Uterus (tissue), 4 donors: ENCODE measurements around the gene LRRC63. TPM values are rescaled to one million over a fixed set of nuclear protein-coding genes. Genes with fewer than 3 reads are reported as not detected.

ENCODE experiments used
- DNase-seq, 2 donors: peaks; one replicate each; pipeline ENCODE4 v3.0.0-alpha.2; 2019 to 2020
- H3K27ac ChIP-seq, 2 donors: fragments of 200-600 bp; sonication (generic); 1 replicate in 1 of 2; 2 replicates in 1 of 2; pipeline ENCODE4 v1.5.1; 2016 to 2018
- H3K27me3 ChIP-seq, 2 donors: fragments of 200-600 bp; sonication (generic); one replicate each; pipeline ENCODE4 v1.5.1; 2018 to 2019; ENCODE audit warnings: control low read depth in 1 of 2
- H3K36me3 ChIP-seq, 2 donors: fragments of 200-600 bp; sonication (generic); one replicate each; pipeline ENCODE4 v1.5.1; 2019; ENCODE audit warnings: control low read depth in 1 of 2
- H3K4me1 ChIP-seq, 2 donors: fragments of 200-600 bp; sonication (generic); one replicate each; pipeline ENCODE4 v1.5.1; 2018 to 2019; ENCODE audit warnings: control low read depth in 1 of 2
- H3K4me3 ChIP-seq, 2 donors: fragments of 200-600 bp; sonication (generic); 1 replicate in 1 of 2; 2 replicates in 1 of 2; pipeline ENCODE4 v1.5.1; 2018 to 2019; ENCODE audit warnings: mild to moderate bottlenecking in 1 of 2
- H3K9me3 ChIP-seq, 2 donors: fragments of 200-600 bp; sonication (generic); one replicate each; pipeline ENCODE4 v1.5.1; 2019; ENCODE audit warnings: control low read depth in 1 of 2
- CTCF ChIP-seq, 4 experiments: fragments of 200-600 bp in 2 of 4; fragments of 450-650 bp in 2 of 4; sonication (generic) in 2 of 4; IDR thresholded peaks; one replicate each; pipeline ENCODE4 v1.5.1; 2016 to 2019; ENCODE audit warnings: antibody characterized with exemption in 4 of 4, mild to moderate bottlenecking in 2 of 4, moderate library complexity in 1 of 4
- POLR2A ChIP-seq, 2 donors: fragments of 450-650 bp; IDR thresholded peaks; one replicate each; pipeline ENCODE4 v1.6.1; 2016; ENCODE audit warnings: antibody characterized with exemption in 2 of 2, mild to moderate bottlenecking in 1 of 2, moderate library complexity in 1 of 2
- intact Hi-C: fragments of 100-400 bp; cut with DNase I; formaldehyde crosslinking; loops from one replicate; pipeline ENCODE4 v1.15.1; 2023; ENCODE audit warnings: low total_unique reads
- total RNA-seq, 4 donors: library from RNA; depleted of rRNA in 3 of 4; stranded (reverse); fragments of >200 nt in 3 of 4; gene quantifications; one replicate each; pipeline versions ENCODE4 v1.1.0 to v1.2.4, GENCODE V29; 2014 to 2023
- donor health status: DM: yes; HTN: yes; CAD: no.

The LRRC63 gene
- total RNA-seq, 4 donors from 2014 or later: 1.2 TPM; not detected in 3

GRCh38 chr13:46178143-46178542 is 33.6 kb upstream of the LRRC63 start:
- Histone ChIP-seq H3K27me3 (no peaks in the 10 kb centered on the region), H3K4me1 (no peaks in the 10 kb centered on the region), H3K9me3 (no peaks in the 10 kb centered on the region), H3K36me3 (no peaks in the 10 kb centered on the region), H3K4me3 (no peak overlapping the region), H3K27ac (no peak overlapping the region)
- DNase-seq: no peak
- intact Hi-C loops: no loop called here
- TF ChIP-seq CTCF (IDR thresholded peaks at IDR 0.05): no peak
- TF ChIP-seq POLR2A (IDR thresholded peaks at IDR 0.05): no peak

GRCh38 chr13:46178821-46179220 is 32.9 kb upstream of the LRRC63 start:
- TF ChIP-seq POLR2A (IDR thresholded peaks at IDR 0.05) (no peak), CTCF (IDR thresholded peaks at IDR 0.05) (no peak)
- no peaks in the 10 kb centered on the region for H3K27me3 ChIP-seq
- DNase-seq: no peak
- no peaks in the 10 kb centered on the region for H3K36me3 ChIP-seq
- intact Hi-C loops: no loop called here
- H3K4me1 ChIP-seq: no peaks in the 10 kb centered on the region
- H3K4me3 ChIP-seq: no peak overlapping the region
- H3K9me3 ChIP-seq: no peaks in the 10 kb centered on the region
- H3K27ac ChIP-seq: no peak overlapping the region

- Histone ChIP-seq H3K9me3 (no peaks in the 10 kb centered on the region), H3K27ac (no peak overlapping the region), H3K36me3 (no peaks in the 10 kb centered on the region), H3K27me3 (no peaks in the 10 kb centered on the region), H3K4me1 (no peaks in the 10 kb centered on the region), H3K4me3 (no peak overlapping the region)
- TF ChIP-seq CTCF (IDR thresholded peaks at IDR 0.05): no peak
- TF ChIP-seq POLR2A (IDR thresholded peaks at IDR 0.05): no peak
- DNase-seq: no peak
- intact Hi-C loops: no loop called here
Measured at GRCh38 chr13:46179491-46179908, 32.2 kb upstream of the LRRC63 start.

- intact Hi-C loops: no loop called here
- H3K9me3 ChIP-seq: no peaks in the 10 kb centered on the region
- TF ChIP-seq CTCF (IDR thresholded peaks at IDR 0.05) (no peak), POLR2A (IDR thresholded peaks at IDR 0.05) (no peak)
- H3K27ac ChIP-seq: no peak overlapping the region
- DNase-seq: no peak
- no peaks in the 10 kb centered on the region for H3K27me3 ChIP-seq
- no peaks in the 10 kb centered on the region for H3K36me3 ChIP-seq
- no peak overlapping the region for H3K4me3 ChIP-seq
- no peaks in the 10 kb centered on the region for H3K4me1 ChIP-seq
Measured at GRCh38 chr13:46179969-46180763, 31.6 kb upstream of the LRRC63 start.

- H3K27ac ChIP-seq: no peak overlapping the region
- H3K9me3 ChIP-seq: no peaks in the 10 kb centered on the region
- DNase-seq: no peak
- no peaks in the 10 kb centered on the region for H3K4me1 ChIP-seq
- TF ChIP-seq POLR2A (IDR thresholded peaks at IDR 0.05): no peak
- TF ChIP-seq CTCF (IDR thresholded peaks at IDR 0.05): no peak
- intact Hi-C loops: no loop called here
- H3K27me3 ChIP-seq: no peaks in the 10 kb centered on the region
- H3K4me3 ChIP-seq: no peak overlapping the region
- no peaks in the 10 kb centered on the region for H3K36me3 ChIP-seq
Measured at GRCh38 chr13:46181377-46181839, 30.3 kb upstream of the LRRC63 start.
